ENCODE measurements around the gene DCC.

DNA sequence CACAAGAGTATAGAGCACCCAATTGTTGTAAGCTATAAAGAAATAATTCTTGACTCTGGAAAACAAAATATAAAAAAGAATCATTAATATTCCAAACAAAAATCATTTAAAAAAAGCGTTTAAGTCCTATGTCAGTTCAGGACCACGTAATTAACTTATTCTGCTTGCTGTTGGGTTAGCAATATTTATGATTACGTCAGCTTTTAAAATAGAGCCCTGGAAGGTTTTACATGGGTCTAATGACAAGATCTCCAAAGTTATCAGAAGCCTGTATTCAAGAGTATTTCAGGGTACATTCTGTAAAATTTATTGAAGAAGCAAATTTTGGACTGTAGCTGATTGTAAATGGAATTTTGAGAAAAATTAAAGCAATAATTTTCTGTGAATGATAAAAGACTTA lies 521.6 kb downstream of the DCC start:
- TF ChIP-seq, protein P1, sequence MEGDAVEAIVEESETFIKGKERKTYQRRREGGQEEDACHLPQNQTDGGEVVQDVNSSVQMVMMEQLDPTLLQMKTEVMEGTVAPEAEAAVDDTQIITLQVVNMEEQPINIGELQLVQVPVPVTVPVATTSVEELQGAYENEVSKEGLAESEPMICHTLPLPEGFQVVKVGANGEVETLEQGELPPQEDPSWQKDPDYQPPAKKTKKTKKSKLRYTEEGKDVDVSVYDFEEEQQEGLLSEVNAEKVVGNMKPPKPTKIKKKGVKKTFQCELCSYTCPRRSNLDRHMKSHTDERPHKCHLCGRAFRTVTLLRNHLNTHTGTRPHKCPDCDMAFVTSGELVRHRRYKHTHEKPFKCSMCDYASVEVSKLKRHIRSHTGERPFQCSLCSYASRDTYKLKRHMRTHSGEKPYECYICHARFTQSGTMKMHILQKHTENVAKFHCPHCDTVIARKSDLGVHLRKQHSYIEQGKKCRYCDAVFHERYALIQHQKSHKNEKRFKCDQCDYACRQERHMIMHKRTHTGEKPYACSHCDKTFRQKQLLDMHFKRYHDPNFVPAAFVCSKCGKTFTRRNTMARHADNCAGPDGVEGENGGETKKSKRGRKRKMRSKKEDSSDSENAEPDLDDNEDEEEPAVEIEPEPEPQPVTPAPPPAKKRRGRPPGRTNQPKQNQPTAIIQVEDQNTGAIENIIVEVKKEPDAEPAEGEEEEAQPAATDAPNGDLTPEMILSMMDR (IDR thresholded peaks at IDR 0.05), result no peak
- TF ChIP-seq EP300 (IDR thresholded peaks at IDR 0.05), result no peak
- no peak for TF ChIP-seq POLR2A (IDR thresholded peaks at IDR 0.05)
